ENCODE measurements around the gene KCNIP3.

Gene KCNIP3

DNA sequence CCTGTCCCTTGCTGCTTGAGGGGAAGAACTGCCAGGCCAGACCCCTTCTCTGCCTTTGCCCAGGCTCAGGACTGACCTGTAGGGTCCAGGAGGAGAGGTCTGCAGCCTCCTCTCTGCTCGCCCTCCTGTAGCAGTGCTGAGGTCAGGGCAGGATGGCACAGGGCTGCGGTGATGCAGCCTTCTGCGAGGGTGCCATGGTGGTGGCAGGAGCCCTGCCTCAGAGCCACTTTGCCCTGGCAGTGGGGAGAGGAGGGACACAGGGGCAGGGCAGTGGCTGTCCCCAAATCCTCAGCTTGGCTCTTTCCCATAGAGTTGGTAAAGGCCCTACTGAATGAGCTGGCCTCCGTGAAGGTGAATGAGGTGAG is 22.0 kb upstream of the KCNIP3 start:
- no peak for DNase-seq

DNA sequence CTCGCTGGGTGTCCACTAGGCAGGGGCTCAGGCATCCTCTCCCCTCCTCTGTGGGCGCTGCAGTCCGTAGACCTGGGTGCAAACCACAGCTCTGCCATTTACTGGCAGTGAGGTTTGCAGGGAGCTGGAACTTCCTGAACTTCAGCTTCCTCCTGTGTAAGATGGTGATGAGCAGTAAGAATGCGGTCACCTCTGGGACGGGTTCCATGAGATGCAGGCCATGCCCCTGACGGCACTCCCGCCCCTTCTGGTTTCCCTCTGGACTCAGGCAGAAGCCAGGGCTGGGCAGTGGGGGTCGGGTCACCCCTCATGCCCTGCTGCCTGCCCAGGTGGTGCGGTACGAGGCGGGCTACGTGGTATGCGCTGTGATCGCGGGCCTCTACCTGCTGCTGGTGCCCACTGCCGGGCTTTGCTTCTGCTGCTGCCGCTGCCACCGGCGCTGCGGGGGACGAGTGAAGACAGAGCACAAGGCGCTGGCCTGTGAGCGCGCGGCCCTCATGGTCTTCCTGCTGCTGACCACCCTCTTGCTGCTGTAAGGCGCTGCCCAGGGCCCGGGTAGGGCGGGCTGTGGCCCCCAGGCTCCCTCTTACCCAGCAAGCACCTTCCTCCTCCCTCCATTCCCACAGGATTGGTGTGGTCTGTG is 21.4 kb upstream of the KCNIP3 start:
- DNase-seq, result no peak

DNA sequence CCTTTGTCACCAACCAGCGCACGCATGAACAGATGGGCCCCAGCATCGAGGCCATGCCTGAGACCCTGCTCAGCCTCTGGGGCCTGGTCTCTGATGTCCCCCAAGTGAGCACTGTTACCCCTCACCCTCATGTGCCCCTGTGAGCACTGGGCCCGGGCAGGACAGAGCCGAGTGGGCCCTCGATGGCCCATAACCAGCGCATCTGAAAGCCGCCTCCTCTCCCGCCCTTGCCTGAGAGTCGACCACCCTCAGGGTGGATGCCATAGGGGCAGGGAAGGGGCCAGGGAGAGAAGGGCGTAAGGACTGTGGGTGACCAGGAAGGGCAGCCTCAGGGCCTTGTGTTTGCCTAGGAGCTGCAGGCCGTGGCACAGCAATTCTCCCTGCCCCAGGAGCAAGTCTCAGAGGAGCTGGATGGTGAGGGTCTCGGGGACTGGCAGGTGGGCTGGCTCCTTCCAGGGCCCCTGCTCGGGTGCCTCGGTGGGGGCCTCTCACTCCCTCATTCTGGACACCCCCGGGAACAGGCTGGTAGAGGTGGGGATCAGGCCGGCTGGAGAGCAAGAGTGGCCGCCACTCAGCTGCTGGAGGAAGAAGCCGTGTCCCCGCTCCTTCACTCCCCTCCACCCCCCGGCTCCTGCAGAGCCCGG is 20.8 kb upstream of the KCNIP3 start:
- no peak for DNase-seq

DNA sequence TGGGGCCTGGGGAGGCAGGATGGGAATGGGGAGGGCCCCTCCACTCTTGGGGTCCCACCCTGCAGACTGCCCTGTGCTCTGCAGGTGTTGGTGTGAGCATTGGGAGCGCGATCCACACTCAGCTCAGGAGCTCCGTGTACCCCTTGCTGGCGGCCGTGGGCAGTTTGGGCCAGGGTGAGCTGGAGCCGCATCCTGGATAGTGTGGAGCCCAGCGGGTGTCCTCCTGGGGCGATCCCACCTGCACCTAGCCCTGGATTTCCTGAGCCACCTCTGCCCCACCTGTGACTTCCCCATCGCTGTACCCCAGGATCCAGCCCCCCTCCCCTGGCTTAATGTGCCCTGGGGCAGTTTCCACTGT is 20.3 kb upstream of the KCNIP3 start:
- no peak for DNase-seq

DNA sequence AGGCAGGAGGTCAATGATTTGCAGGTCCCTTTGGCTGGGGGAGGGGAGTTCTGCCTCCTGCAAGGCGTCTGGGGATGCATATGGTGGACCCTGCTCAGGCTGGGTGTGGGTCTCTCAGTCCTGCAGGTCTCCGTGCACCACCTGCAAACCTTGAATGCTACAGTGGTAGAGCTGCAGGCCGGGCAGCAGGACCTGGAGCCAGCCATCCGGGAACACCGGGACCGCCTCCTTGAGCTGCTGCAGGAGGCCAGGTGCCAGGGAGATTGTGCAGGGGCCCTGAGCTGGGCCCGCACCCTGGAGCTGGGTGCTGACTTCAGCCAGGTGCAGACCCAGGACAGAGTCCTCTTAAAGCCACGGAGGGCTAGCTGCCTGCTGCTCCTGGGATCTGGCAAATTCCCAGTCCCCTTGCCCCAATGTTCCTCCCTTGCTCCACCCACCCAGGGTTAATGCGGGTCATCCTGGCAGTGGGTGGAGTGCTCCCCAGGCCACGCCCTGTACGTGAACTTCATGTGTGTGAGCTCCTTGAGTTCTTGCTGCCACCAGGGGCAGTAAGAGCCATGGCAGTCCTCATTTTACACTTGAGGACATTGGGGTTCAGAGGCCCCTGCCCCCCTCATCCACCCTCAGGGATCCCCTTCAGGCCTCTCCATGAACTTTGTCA is 19.8 kb upstream of the KCNIP3 start:
- DNase-seq, result no peak

DNA sequence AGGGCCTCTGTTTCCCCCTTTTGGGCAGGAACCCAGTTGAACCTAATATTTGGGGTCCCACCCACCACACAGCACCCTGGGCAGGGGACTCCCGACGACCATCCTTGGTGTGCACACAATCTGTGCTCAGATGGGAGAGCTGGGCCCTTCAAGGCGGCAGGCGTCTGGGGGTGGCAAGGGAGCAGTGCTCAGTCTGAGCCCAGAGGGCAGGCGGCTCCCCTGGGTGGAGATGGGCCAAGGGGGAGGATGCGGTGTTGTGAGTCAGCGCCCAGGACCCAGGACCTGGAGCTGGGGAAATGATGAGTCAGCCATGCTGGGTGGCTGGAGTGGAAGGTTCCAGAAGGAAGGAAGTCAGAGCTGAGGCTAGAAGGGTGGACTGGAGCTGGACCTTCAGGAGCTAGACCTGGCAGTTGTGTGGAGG is 19.1 kb upstream of the KCNIP3 start:
- no peak for DNase-seq

DNA sequence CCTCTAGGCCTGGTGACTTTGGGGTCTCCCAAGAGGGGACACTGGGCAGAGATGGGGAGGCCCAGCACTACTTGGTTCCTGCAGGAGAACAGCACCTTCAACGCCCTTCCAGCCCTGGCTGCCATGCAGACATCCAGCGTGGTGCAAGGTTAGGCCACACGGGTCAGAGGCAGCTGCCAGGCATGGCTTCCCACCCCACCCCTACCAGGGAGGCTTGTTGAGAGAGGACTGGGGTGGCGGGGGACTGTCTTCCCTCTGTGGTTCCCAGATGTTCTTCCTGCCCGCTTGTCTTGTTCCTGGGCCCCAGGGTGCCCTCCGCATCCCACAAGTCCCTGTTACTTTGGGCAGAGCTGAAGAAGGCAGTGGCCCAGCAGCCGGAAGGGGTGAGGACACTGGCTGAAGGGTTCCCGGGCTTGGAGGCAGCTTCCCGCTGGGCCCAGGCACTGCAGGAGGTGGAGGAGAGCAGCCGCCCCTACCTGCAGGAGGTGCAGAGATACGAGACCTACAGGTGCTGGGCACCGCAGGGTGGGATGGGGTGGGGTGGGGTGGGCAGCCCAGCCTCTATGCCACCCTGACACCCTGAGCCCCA is 18.4 kb upstream of the KCNIP3 start:
- DNase-seq, result no peak

DNA sequence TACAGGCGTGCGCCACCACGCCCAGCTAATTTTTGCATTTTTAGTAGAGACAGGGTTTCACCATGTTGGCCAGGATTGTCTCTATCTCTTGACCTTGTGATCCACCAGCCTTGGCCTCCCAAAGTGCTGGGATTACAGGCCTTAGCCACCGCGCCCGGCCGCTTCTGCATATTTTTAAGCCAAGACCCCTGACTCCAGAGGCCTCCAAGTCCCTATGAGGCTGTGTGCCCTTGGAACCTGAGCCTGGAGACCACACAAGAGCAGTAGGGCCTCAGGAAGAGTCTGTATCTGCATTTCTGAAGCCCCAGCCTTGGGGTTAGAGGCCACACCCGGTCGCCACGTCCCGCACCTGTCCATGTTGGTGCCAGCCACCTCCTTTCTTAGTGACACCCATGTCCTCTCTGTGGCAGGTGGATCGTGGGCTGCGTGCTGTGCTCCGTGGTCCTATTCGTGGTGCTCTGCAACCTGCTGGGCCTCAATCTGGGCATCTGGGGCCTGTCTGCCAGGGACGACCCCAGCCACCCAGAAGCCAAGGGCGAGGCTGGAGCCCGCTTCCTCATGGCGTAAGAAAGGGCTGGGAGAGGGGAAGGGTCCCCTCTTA is 17.6 kb upstream of the KCNIP3 start:
- DNase-seq, result no peak

DNA sequence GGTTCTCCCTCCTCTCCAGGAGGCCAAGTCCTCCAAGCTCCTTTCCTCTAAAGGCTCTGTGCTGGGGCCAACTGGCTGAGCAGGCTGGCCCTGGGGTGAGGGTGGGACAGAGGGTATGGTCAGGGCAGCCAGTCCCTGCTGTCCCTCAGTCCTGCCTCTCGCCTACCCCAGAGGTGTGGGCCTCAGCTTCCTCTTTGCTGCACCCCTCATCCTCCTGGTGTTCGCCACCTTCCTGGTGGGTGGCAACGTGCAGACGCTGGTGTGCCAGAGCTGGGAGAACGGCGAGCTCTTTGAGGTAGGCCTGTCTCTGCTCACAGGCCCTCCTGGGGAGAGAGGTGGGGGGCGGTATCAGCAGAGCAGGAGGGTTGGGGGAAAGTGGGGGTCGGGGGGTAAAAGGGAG is 16.1 kb upstream of the KCNIP3 start:
- no peak for DNase-seq

DNA sequence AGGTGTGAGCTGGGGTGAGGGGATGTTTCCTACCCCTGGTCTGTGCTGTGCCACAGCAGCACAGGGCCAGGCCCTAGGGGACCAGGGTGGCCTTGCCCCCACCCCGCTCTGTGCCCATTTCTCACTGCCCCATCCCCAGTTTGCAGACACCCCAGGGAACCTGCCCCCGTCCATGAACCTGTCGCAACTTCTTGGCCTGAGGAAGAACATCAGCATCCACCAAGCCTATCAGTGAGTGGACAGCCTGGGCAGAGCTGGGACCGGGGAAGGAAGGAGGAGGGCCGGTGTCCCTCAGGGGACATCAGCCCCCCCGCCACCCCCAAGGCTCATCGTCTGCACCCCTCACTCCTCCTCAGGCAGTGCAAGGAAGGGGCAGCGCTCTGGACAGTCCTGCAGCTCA is 15.4 kb upstream of the KCNIP3 start:
- no peak for DNase-seq

DNA sequence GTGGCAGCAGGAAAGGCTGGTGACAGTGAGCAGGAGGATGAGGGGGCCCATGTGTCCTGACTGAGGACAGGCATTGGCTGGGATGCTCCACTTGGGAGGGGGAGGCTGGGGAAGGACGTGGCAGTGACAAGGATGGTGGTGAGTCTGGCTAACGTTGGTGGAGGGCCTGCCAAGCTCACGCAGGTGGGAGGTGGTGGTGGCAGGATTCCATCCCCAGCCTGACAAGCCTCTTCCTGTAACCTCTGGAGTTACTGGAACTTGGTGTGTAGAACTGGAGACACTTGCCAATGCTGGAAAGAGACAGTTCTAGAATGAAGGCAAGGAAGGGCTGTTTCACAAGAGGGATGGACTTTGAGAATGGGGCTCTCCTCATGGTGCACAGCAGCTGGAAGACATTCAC is 14.7 kb upstream of the KCNIP3 start:
- no peak for DNase-seq

DNA sequence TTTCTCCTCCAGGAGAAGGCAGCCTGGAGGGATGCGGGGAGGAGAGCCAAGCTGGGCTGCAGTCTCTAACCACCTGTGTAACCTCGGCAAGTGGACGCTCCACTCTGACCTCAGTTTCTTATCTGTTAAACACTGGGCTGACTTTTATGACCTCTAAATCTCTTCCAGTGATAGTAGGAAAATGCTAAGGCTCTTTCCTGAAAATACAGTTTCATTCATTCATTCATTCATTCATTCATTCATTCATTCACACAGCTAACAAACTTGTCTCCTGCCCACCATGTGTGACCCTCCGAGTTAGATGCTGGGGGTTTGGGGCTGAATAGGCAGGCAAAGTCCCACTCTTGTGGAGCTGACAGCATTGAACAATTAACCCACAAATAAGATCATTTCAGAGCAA is 13.6 kb upstream of the KCNIP3 start:
- no peak for DNase-seq

DNA sequence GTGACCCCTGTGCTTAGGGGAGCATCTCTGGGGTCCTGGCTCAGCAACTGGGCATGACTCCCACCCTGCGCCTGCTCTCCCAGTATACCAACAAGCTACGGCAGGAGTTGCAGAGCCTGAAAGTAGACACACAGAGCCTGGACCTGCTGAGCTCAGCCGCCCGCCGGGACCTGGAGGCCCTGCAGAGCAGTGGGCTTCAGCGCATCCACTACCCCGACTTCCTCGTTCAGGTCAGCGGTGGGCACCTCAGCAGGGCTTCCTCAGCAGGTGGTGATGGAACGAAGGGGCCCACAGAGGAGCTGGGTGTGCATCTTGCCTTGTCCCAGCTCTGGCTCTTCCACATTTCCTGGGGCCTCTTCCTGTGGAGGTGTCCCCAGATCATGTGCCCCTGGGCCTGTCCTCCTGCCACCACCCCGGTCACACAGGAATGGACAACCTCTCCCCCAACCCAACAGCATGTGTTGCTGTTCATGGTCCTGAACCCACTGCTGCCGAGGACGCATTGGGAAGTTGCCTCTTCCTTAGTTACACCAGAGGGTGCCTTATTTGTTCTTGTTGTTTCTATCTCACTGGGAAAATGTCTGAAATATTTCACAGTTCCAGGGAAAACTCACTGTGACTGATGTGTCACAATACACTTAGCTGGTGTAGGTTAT is 12.1 kb upstream of the KCNIP3 start:
- no peak for DNase-seq

DNA sequence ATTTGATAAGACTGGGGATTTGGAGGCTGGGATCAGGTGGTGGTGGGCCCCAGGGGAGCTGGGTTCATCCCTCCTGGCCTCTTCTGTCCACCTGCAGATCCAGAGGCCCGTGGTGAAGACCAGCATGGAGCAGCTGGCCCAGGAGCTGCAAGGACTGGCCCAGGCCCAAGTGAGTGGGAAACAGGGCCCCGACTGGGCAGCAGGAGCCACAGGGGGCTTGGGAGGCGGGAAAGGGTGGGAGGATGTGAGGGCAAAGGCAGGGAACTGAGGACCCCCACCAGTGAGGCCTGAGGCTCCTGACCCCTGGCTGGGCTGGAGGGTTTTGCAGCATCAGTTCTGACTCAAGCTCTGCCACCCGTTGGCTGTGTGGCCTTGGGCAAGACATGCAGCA is 11.6 kb upstream of the KCNIP3 start:
- DNase-seq, result no peak

DNA sequence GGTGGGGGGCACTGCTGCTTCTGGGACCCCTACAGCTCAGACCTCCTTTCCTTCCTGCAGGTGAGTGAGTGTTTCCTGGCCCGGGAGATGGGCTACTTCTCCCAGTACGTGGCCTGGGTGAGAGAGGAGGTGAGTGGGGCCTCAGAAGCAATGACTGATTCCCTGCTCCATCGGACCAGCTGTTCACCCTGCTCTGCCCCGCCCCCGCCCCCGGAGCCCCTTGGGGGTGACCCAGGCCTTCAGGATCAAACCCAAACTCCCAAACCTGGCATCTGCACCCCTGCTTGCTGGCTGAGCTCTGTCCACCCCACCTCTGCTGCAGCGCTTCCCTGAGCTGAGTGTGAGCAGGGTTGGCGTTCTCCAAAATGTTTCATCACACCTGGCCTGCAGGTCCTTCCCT is 9.8 kb upstream of the KCNIP3 start:
- no peak for DNase-seq

DNA sequence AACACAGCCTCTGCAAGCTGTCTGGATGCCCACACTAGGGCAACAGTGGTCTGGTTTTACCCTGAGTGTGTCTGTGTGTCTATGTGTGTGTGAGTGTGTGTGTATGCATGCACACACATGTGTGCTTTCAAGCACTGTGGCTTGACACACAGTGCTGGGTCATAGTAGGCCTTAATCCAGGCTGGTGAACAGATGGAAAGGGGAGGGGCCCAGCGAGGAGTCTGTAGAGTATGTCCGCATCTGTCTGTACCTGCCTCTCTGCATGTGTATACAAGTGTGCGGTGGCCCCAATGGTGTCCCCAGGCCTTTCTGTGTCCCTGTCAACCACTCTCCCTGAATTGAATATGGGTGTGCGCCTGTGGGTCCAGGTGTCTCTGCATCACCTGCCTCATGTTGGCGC is 9.3 kb upstream of the KCNIP3 start:
- no peak for DNase-seq

DNA sequence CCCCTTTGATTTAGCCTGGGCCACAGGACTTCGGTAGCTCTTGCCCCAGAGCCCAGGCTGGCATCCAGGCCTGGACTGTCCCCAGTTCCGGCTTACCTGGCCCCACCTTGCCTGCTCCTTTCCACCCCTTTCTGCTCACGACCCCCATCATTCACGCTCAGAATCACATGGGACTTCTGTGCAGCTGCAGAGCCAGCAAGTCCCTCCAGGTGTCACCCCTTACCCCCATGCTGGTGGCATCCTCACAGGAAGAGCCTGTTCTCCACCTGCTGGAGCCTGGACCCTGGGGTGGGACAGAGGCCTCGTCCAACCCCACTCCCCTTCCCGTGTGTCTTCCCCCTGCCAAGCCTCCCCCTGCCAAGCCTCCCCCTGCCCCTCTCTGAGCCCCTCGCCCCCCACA is 7.9 kb upstream of the KCNIP3 start:
- DNase-seq, result no peak

DNA sequence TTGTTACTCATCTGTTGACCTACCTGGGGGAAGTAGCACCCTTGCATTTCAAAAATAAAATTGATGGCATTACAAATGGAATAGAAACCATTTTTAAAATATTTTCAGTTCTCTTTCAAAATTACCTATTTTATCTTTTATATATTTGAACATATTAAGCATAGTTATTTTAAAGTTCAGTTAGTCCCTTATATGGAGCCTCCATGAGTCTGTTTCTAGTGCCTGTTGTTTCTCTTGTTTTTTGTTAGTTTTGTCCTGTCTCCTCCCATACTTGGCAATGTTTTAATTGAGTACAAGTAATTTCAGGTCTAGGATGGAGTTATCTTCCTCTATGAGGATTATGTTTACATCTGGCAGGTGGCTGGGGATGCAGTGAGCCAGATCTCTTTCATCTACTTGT is 5.9 kb upstream of the KCNIP3 start:
- no peak for DNase-seq

DNA sequence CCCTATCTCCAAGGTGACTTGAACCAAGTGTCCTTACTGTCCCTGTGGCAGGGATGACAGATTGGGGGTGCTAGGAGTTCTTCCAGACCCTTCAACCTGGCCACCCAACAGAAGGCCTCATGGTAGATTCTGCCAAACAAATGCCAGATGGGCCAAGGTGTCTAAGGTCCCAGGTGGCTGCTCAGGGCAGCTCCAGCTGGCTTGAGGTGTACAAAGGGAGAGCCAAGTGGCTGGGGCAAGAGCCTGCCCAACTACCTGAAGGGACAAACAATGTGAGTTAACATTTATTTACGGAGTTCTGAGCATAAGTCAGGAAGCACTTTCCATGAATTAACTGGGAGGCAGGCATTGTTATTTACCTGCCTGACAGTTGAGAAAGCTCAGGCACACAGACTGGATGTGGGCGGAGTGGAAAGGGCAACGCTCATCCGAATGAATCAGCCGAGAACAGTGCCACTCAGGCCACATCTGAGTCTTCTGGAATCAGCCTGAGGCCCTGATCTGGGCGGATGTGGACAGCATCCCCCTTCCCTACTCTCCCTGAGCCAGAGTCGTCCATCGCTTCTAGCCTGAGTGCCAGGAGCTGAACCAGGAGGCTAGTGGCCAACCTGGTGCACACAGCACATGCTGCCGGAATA is 4.4 kb upstream of the KCNIP3 start:
- DNase-seq, result no peak

DNA sequence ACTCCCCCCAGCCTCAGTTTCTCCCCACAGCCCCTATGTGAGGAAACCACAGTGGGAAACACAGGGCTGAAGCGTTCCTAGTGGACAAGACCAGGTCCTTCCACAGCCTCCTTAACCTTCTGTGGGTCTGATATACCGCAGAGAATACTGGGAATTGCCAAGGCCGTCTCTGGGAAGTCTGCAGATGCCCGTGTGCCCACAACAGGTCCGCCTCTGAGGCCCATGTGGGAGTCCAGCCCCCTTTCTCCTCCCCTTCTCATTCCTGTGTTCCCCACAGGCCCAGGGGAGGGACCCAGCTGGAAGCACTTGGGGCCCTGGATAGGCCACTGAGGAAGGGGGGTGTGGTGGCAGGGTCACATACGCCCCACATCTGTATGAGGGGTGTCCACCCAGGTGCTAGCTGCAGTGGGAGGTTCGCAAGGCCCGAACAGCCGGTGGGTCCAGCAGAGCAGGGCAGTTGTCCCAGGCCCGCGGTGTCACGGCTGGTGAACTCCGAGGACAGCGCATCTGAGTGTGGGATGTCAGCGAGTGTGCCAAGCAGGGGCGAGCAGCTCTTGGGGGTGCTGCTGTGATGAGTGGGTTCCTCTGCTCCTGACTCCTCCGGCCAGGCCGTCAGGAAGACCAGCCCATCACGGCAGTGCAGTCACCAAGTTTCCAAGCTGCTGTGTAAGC is 2.4 kb upstream of the KCNIP3 start:
- DNase-seq, result no peak

DNA sequence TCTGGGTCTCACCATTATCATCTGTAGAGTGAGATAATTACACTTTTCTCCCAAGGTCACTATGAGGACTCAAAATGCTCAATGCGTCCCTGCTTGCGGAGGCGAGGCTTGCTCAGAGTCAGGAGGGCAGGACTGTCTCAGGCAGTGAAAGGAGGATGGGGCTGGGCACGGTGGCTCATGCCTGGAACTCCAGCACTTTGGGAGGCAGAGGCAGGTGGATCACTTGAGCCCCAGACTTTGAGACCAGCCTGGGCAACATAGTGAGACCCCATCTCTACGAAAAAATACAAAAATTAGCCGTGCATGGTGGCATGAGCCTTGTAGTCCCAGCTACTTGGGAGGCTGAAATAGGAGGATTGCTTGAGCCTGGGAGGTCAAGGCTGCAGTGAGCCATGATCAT is 1.8 kb upstream of the KCNIP3 start:
- DNase-seq, result no peak

DNA sequence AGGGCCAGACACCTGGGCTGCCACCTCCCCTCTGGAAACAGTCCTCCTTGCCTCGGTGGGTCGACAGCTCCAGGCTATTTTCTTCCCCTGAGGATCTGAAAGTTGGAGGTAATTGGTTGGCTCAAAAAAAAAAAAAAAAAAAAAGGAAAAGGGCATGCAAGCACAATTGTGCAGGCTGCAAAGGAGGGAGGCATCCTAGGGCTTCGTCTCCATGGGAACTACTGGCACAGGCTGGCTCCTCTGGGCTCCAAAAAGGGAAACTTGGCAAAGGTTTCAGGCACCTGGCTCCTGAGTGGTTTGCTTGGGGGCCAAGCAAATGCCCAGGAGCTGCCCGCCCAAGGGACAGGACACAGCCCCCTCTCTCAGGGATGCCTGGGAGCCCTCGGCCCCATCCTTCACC is 1.1 kb upstream of the KCNIP3 start:
- DNase-seq, result no peak
